ENCODE results near the gene F2RL2.

The F2RL2 gene

GRCh38 chr5:76622973-76623596 lies at the start of gene F2RL2:
F2RL2 (minus strand) TSS chr5:76623403; CDS start chr5:76623230, 173 bp downstream.
- TF ChIP-seq CTCF (IDR thresholded peaks at IDR 0.05; ENCODE audit: low read depth, low read length, missing control alignments): no peak
- Histone ChIP-seq H3K4me3 (ENCODE audit: low read depth, low read length) (peak within 1 kb of the TSS; percentile 29), H3K27me3 (replicated peaks) (no peaks in the 10 kb centered on the region), H3K36me3 (replicated peaks) (no peaks in the 10 kb centered on the region), H3K27ac (peak within 1 kb of the TSS; percentile 54)
- peak; percentile 85 for DNase-seq
- in situ Hi-C loops (cut with HindIII; ENCODE audit: low pct_ligation_motif_present, low sequenced_read_pairs): no loop called here

GRCh38 chr5:76672242-76672641 lies 49.0 kb upstream of the F2RL2 start:
- in situ Hi-C loops (cut with HindIII; ENCODE audit: low pct_ligation_motif_present, low sequenced_read_pairs): no loop called here
- no peaks in the 10 kb centered on the region for H3K36me3 ChIP-seq (replicated peaks)
- no peak for DNase-seq
- no peak for TF ChIP-seq CTCF (IDR thresholded peaks at IDR 0.05; ENCODE audit: low read depth, low read length, missing control alignments)
- H3K27ac ChIP-seq: no peak overlapping the region
- H3K27me3 ChIP-seq (replicated peaks): no peaks in the 10 kb centered on the region
- no peak overlapping the region for H3K4me3 ChIP-seq (ENCODE audit: low read depth, low read length)

- in situ Hi-C loops (cut with HindIII; ENCODE audit: low pct_ligation_motif_present, low sequenced_read_pairs): no loop called here
- H3K27ac ChIP-seq: no peak overlapping the region
- H3K4me3 ChIP-seq (ENCODE audit: low read depth, low read length): no peak overlapping the region
- H3K36me3 ChIP-seq (replicated peaks): no peaks in the 10 kb centered on the region
- H3K27me3 ChIP-seq (replicated peaks): no peaks in the 10 kb centered on the region
- no peak for DNase-seq
- no peak for TF ChIP-seq CTCF (IDR thresholded peaks at IDR 0.05; ENCODE audit: low read depth, low read length, missing control alignments)
Observed at GRCh38 chr5:76670508-76670907, 47.3 kb upstream of the F2RL2 start.

- TF ChIP-seq CTCF (IDR thresholded peaks at IDR 0.05; ENCODE audit: low read depth, low read length, missing control alignments): no peak
- Histone ChIP-seq H3K27me3 (replicated peaks) (no peaks in the 10 kb centered on the region), H3K27ac (no peak overlapping the region), H3K4me3 (ENCODE audit: low read depth, low read length) (no peak overlapping the region), H3K36me3 (replicated peaks) (no peaks in the 10 kb centered on the region)
- in situ Hi-C loops (cut with HindIII; ENCODE audit: low pct_ligation_motif_present, low sequenced_read_pairs): no loop called here
- DNase-seq: no peak
Observed at GRCh38 chr5:76669245-76669644, 46.0 kb upstream of the F2RL2 start.

GRCh38 chr5:76667495-76667894 lies 44.3 kb upstream of the F2RL2 start:
- no peak for DNase-seq
- in situ Hi-C loops (cut with HindIII; ENCODE audit: low pct_ligation_motif_present, low sequenced_read_pairs): no loop called here
- no peaks in the 10 kb centered on the region for H3K36me3 ChIP-seq (replicated peaks)

More at GRCh38 chr5:76667495-76667894, 44.3 kb upstream of the F2RL2 start:
- Histone ChIP-seq H3K27me3 (replicated peaks) (no peaks in the 10 kb centered on the region), H3K27ac (no peak overlapping the region), H3K4me3 (ENCODE audit: low read depth, low read length) (no peak overlapping the region)
- TF ChIP-seq CTCF (IDR thresholded peaks at IDR 0.05; ENCODE audit: low read depth, low read length, missing control alignments): no peak
